Neural progenitor cell (in vitro differentiated cells): ENCODE measurements around the gene PTPN23.

Experiments
- EZH2phosphoT487 ChIP-seq: fragments of 200-600 bp; sonication (generic); IDR thresholded peaks from 2 replicates; pipeline ENCODE4 v1.6.1; 2017; ENCODE audit warnings: antibody characterized with exemption
- TF ChIP-seq, protein P1 (sequence below): fragments of 200-600 bp; sonication (generic); IDR thresholded peaks from 2 replicates; pipeline ENCODE4 v1.5.1; 2017; ENCODE audit warnings: antibody characterized with exemption, mild to moderate bottlenecking

DNA sequence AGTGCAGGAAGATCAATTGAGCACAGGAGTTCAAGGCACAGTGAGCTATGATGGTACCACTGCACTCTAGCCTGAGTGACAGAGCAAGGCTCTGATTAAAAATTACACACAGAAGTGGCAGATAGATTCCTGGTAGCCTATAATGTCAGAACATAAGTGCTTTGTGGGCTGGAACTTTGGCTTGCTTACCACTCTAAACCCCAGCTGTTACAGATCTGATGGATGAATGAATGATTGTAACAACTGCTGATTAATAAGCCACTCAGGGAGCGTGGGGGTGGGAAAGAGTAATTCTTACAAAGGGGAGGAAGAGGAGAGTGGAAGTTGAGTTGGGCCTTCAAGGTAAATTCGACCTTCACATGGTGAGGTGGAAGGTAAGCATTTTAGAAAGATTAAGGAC, 40.9 kb upstream of the PTPN23 start:
- TF ChIP-seq, protein P1, sequence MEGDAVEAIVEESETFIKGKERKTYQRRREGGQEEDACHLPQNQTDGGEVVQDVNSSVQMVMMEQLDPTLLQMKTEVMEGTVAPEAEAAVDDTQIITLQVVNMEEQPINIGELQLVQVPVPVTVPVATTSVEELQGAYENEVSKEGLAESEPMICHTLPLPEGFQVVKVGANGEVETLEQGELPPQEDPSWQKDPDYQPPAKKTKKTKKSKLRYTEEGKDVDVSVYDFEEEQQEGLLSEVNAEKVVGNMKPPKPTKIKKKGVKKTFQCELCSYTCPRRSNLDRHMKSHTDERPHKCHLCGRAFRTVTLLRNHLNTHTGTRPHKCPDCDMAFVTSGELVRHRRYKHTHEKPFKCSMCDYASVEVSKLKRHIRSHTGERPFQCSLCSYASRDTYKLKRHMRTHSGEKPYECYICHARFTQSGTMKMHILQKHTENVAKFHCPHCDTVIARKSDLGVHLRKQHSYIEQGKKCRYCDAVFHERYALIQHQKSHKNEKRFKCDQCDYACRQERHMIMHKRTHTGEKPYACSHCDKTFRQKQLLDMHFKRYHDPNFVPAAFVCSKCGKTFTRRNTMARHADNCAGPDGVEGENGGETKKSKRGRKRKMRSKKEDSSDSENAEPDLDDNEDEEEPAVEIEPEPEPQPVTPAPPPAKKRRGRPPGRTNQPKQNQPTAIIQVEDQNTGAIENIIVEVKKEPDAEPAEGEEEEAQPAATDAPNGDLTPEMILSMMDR = no peak
- TF ChIP-seq EZH2phosphoT487 = no peak
